ENCODE results near the gene WDR35.

- TF ChIP-seq RAD21 (IDR thresholded peaks at IDR 0.05; ENCODE audit: low read depth): no peak
- TF ChIP-seq TAF1 (IDR thresholded peaks at IDR 0.05; ENCODE audit: low read depth): no peak
- no peak for TF ChIP-seq REST (IDR thresholded peaks at IDR 0.05; ENCODE audit: low read depth)
- TF ChIP-seq NFIC (IDR thresholded peaks at IDR 0.05): no peak
- no peak for TF ChIP-seq CEBPB (IDR thresholded peaks at IDR 0.05)
- no peak for TF ChIP-seq MAX (IDR thresholded peaks at IDR 0.05)
- TF ChIP-seq EP300 (IDR thresholded peaks at IDR 0.05; ENCODE audit: borderline replicate concordance): no peak
- TF ChIP-seq FOXM1 (IDR thresholded peaks at IDR 0.05; ENCODE audit: borderline replicate concordance, low read depth): no peak
- TF ChIP-seq YY1 (IDR thresholded peaks at IDR 0.05; ENCODE audit: low read depth): no peak
- no peak for TF ChIP-seq CREB1 (IDR thresholded peaks at IDR 0.05; ENCODE audit: low read depth)
- no peak for TF ChIP-seq EGR1 (IDR thresholded peaks at IDR 0.05)
- TF ChIP-seq TCF12 (IDR thresholded peaks at IDR 0.05; ENCODE audit: low read depth): no peak
- no peak for TF ChIP-seq TEAD4 (IDR thresholded peaks at IDR 0.05)
Observed at GRCh38 chr2:19914266-19914975, 75.5 kb downstream of the WDR35 start.

Data from Ishikawa (cell line).